Activated CD8-positive, alpha-beta T cell treated with anti-CD3 and anti-CD28 coated beads for 36 hours (primary cell): Measurements from ENCODE around the gene ESYT3. TPM values are rescaled to one million over a fixed set of nuclear protein-coding genes. Genes with fewer than 3 reads are reported as not detected.

Source experiments
- ATAC-seq: fragments of 200-7000 bp; cut with Tn5 transposase; one replicate; pipeline ENCODE4 v1.10.0; 2021; ENCODE audit warnings: mild to moderate bottlenecking, moderate library complexity
- CTCF ChIA-PET: fragments of 350-600 bp; sonication (Branson Sonifier 250); formaldehyde crosslinking; loops from one replicate; lab custom pipeline; 2021; ENCODE audit warnings: antibody characterized with exemption; lab: Charles Lee
- POLR2A ChIA-PET: fragments of 350-600 bp; sonication (Branson Sonifier 250); formaldehyde crosslinking; loops from one replicate; lab custom pipeline; 2021; ENCODE audit warnings: antibody characterized with exemption; lab: Charles Lee
- DNase-seq: peaks from one replicate; pipeline ENCODE4 v3.0.0-alpha.2; 2020
- H3K27ac Mint-ChIP-seq: one replicate; pipeline ENCODE4 v1.8.0; 2021; ENCODE audit warnings: mild to moderate bottlenecking, mixed read lengths
- H3K27me3 Mint-ChIP-seq: one replicate; pipeline ENCODE4 v1.8.0; 2021; ENCODE audit warnings: mixed read lengths
- H3K36me3 Mint-ChIP-seq: one replicate; pipeline ENCODE4 v1.8.0; 2021; ENCODE audit warnings: low read depth, mixed read lengths
- H3K4me1 Mint-ChIP-seq: one replicate; pipeline ENCODE4 v1.8.0; 2021; ENCODE audit warnings: low read depth, mixed read lengths
- H3K4me3 Mint-ChIP-seq: one replicate; pipeline ENCODE4 v1.8.0; 2021; ENCODE audit warnings: mild to moderate bottlenecking, moderate library complexity, mixed read lengths
- H3K9me3 Mint-ChIP-seq: one replicate; pipeline ENCODE4 v1.8.0; 2021; ENCODE audit warnings: mixed read lengths
- intact Hi-C: fragments of 100-400 bp; cut with micrococcal nuclease; formaldehyde crosslinking; loops from one replicate; pipeline ENCODE4 v1.10.0; 2022
- total RNA-seq, 2 experiments: library from RNA; stranded (reverse); gene quantifications; one replicate each; pipeline ENCODE4 v1.2.3, GENCODE V29; 2021
- TF ChIP-seq, protein P1 (sequence below): fragments of 200-600 bp; IDR thresholded peaks from one replicate; pipeline ENCODE4 v1.8.0; 2022; ENCODE audit warnings: antibody characterized with exemption, mild to moderate bottlenecking

Gene ESYT3
- total RNA-seq, 2 experiments from 2014 or later, result 0.09 to 0.16 TPM

DNA sequence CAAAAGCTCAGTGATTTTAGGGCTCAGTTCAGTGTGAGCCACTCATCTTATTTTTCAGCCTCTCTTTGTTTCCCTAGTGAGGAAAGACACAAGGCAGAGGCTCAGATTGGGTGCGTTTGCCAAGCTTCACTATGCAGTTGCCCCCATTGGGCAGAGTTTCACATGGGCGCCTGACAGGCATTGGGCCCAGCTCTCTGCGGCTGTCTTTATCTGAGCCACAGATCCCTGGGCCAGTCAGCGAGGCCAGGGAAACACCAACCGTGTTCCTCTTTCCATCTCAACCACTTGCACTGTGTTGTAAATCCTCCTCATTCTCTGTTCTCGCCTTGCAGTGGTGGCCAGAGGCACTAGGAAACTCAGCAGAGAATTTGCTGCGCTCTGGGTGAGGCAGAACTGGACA, 10.8 kb downstream of the ESYT3 start:
- TF ChIP-seq, protein P1, sequence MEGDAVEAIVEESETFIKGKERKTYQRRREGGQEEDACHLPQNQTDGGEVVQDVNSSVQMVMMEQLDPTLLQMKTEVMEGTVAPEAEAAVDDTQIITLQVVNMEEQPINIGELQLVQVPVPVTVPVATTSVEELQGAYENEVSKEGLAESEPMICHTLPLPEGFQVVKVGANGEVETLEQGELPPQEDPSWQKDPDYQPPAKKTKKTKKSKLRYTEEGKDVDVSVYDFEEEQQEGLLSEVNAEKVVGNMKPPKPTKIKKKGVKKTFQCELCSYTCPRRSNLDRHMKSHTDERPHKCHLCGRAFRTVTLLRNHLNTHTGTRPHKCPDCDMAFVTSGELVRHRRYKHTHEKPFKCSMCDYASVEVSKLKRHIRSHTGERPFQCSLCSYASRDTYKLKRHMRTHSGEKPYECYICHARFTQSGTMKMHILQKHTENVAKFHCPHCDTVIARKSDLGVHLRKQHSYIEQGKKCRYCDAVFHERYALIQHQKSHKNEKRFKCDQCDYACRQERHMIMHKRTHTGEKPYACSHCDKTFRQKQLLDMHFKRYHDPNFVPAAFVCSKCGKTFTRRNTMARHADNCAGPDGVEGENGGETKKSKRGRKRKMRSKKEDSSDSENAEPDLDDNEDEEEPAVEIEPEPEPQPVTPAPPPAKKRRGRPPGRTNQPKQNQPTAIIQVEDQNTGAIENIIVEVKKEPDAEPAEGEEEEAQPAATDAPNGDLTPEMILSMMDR, result no peak
- Mint-ChIP-seq H3K4me3 (no peak overlapping the region), H3K27me3 (no peaks in the 10 kb centered on the region), H3K9me3 (no peaks in the 10 kb centered on the region), H3K27ac (no peak overlapping the region), H3K4me1 (no peaks in the 10 kb centered on the region), H3K36me3 (no peaks in the 10 kb centered on the region)
- no peak for DNase-seq
- POLR2A ChIA-PET, result no interaction called here
- CTCF ChIA-PET, result interaction anchor here (0.8 to 1.6 kb wide), 2 partner anchors 28 to 34 kb away, joined by 4 to 5 read pairs; no protein-coding TSS in a partner anchor
- intact Hi-C loops, result no loop called here
- no peak for ATAC-seq

DNA sequence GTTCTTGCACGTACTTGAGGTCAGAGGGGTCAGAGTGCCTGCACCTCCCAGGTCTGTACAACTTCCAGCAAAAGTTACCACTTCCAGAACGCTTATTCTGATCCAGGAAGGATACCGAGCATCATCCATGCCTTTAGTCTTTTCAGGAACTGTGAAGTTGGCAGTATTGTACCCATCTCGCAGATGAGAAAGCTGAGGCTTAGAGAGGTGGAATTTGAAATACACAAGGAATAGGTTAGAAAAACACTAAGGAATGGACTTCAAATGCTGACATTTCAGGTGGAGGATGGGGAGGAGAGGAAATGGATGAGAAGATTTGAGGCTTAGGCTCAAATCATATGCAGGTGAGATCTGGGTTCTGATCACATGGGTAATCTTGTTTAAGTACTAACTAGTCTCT, 11.2 kb downstream of the ESYT3 start:
- Mint-ChIP-seq H3K36me3 (no peaks in the 10 kb centered on the region), H3K4me1 (no peaks in the 10 kb centered on the region), H3K27ac (no peak overlapping the region), H3K4me3 (no peak overlapping the region), H3K9me3 (no peaks in the 10 kb centered on the region), H3K27me3 (no peaks in the 10 kb centered on the region)
- POLR2A ChIA-PET, result no interaction called here
- ATAC-seq (no peak), DNase-seq (no peak)
- TF ChIP-seq, protein P1, result no peak
- intact Hi-C loops, result no loop called here
- CTCF ChIA-PET, result interaction anchor here (1.6 kb wide), 1 partner anchor 34 kb away, joined by 4 read pairs; no protein-coding TSS in a partner anchor

DNA sequence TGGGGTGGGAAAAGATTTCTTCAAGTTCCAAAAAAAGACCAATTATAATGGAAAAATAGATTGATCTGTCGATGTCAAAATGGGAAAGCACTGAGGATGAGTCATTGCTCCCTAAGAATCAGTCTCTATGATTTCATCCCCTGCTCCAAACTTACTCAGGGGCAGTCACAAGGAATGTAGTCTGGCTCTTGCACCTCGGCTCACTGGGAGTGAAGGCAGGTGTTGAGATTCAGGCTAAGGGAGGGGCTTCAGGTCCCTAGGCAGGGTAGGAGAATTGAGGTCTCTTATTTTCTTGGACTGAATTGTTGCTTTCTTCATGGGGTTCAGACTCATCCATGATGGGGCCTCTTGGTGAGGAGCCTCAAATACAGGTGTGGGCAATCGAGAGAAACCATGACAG, 14.2 kb downstream of the ESYT3 start:
- Mint-ChIP-seq H3K4me3 (no peak overlapping the region), H3K9me3 (no peaks in the 10 kb centered on the region), H3K27ac (no peak overlapping the region), H3K27me3 (no peaks in the 10 kb centered on the region), H3K36me3 (no peaks in the 10 kb centered on the region), H3K4me1 (no peaks in the 10 kb centered on the region)
- ChIA-PET POLR2A (interaction anchor here (0.7 kb wide), 1 partner anchor 228 kb away, joined by 4 read pairs; no protein-coding TSS in a partner anchor), CTCF (no interaction called here)
- no peak for ATAC-seq
- no peak for DNase-seq
- TF ChIP-seq, protein P1, result no peak
- intact Hi-C loops, result no loop called here

DNA sequence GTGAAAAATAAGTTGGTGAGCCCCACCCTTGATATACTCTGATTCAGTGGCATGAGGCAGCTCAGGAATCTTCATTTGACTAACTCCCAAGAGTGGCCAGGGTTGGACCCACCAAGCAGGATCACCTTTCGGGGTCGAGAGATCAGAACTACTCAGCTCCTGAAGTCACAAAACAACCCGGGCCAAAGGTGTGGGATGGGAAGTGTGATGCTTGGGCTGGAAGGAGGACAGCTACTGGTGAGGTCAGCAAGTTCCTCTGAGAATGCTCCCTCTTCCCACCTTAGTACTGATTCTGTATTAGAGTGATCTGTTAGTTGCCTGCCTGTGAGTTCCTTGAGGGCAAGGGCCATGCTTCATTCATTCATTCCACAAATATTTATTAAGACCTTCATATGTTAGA, 15.1 kb downstream of the ESYT3 start:
- H3K27me3 Mint-ChIP-seq, result no peaks in the 10 kb centered on the region
- ChIA-PET CTCF (interaction anchor here (1.2 kb wide), 1 partner anchor 32 kb away, joined by 3 read pairs; no protein-coding TSS in a partner anchor), POLR2A (no interaction called here)
- intact Hi-C loops, result no loop called here
- DNase-seq (no peak), ATAC-seq (no peak)
- H3K4me1 Mint-ChIP-seq, result no peaks in the 10 kb centered on the region
- H3K9me3 Mint-ChIP-seq, result no peaks in the 10 kb centered on the region
- TF ChIP-seq, protein P1, result no peak
- H3K36me3 Mint-ChIP-seq, result no peaks in the 10 kb centered on the region
- no peak overlapping the region for H3K4me3 Mint-ChIP-seq
- no peak overlapping the region for H3K27ac Mint-ChIP-seq

DNA sequence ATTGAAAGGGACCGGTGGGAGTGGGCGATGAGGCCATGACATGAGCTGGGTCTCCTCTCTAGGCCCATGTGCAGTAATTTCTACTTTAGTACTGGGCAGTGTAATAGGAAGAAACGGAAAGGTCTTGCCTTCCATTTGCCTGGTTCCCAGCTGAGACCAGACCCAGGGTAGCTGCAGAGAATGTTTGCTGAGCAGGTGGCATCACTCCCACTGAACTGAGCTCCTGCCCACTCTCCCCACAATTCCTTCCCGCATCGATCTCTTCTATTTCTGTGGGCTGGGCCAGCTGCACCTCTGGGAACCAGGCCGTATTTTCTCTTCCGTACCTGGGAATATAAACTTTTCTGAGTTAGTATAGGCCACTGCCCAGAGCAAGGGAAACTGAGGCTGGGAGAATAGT, 15.8 kb downstream of the ESYT3 start:
- Mint-ChIP-seq H3K36me3 (no peaks in the 10 kb centered on the region), H3K27ac (no peak overlapping the region), H3K4me3 (no peak overlapping the region), H3K9me3 (no peaks in the 10 kb centered on the region), H3K4me1 (no peaks in the 10 kb centered on the region), H3K27me3 (no peaks in the 10 kb centered on the region)
- TF ChIP-seq, protein P1, result no peak
- DNase-seq (no peak), ATAC-seq (no peak)
- intact Hi-C loops, result no loop called here
- ChIA-PET POLR2A (no interaction called here), CTCF (interaction anchor here (1.2 kb wide), 2 partner anchors 32 to 486 kb away, joined by 3 read pairs; no protein-coding TSS in a partner anchor)
